Pulmonary artery endothelial cell (primary cell): ENCODE data around the gene ERRFI1. TPM values are rescaled to one million over a fixed set of nuclear protein-coding genes. Genes with fewer than 3 reads are reported as not detected.
"Not testable (repeated sequence)": the region's sequence is repeated elsewhere in the genome, so short reads cannot be mapped to it uniquely, and the experiment has no call there.

Experiments used
- DNase-seq: peaks from one replicate; pipeline ENCODE4 v3.0.0-alpha.2; 2011; ENCODE audit warnings: low read depth, low spot score
- total RNA-seq: library from RNA; depleted of rRNA; stranded (reverse); fragments of >200 nt; gene quantifications from 2 replicates; pipeline ENCODE4 v1.2.3, GENCODE V29; 2014

The ERRFI1 gene
- total RNA-seq: 42.6 and 51.0 TPM in 2 replicates

- DNase-seq: peak; percentile 80
Observed at GRCh38 chr1:8026153-8026975, at the start of gene ERRFI1. ERRFI1 (minus strand) TSS chr1:8026309; CDS start chr1:8015619, 10,690 bp downstream.

GRCh38 chr1:8075511-8076051 is 49.5 kb upstream of the ERRFI1 start:
- no peak for DNase-seq

- DNase-seq: no peak
Observed at GRCh38 chr1:8073112-8073855, 47.2 kb upstream of the ERRFI1 start.

- DNase-seq: no peak
Observed at GRCh38 chr1:8070381-8070811, 44.3 kb upstream of the ERRFI1 start.

- not testable (repeated sequence) for DNase-seq
Observed at GRCh38 chr1:8069614-8070320, 43.7 kb upstream of the ERRFI1 start.

- DNase-seq: no peak
Observed at GRCh38 chr1:8065369-8065768, 39.3 kb upstream of the ERRFI1 start.

- DNase-seq: no peak
Observed at GRCh38 chr1:8063298-8064036, 37.4 kb upstream of the ERRFI1 start.

GRCh38 chr1:8062861-8063260 is 36.8 kb upstream of the ERRFI1 start:
- DNase-seq: no peak

- DNase-seq: no peak
Observed at GRCh38 chr1:8061673-8062386, 35.7 kb upstream of the ERRFI1 start.

GRCh38 chr1:8061210-8061609 is 35.1 kb upstream of the ERRFI1 start:
- no peak for DNase-seq

GRCh38 chr1:8059161-8059622 is 33.1 kb upstream of the ERRFI1 start:
- DNase-seq: no peak

GRCh38 chr1:8057779-8058178 is 31.7 kb upstream of the ERRFI1 start:
- not testable (repeated sequence) for DNase-seq

- no peak for DNase-seq
Observed at GRCh38 chr1:8055973-8056372, 29.9 kb upstream of the ERRFI1 start.

GRCh38 chr1:8053878-8054567 is 27.9 kb upstream of the ERRFI1 start:
- no peak for DNase-seq

- DNase-seq: no peak
Observed at GRCh38 chr1:8051650-8052049, 25.5 kb upstream of the ERRFI1 start.

GRCh38 chr1:8049229-8049628 is 23.1 kb upstream of the ERRFI1 start:
- not testable (repeated sequence) for DNase-seq

GRCh38 chr1:8047686-8048445 is 21.8 kb upstream of the ERRFI1 start:
- DNase-seq: peak; percentile 51

GRCh38 chr1:8047112-8047511 is 21.0 kb upstream of the ERRFI1 start:
- no peak for DNase-seq

- DNase-seq: no peak
Observed at GRCh38 chr1:8046391-8046790, 20.3 kb upstream of the ERRFI1 start.
